Measurements from ENCODE around the gene SAMD5.
"Not testable (repeated sequence)": the region's sequence is repeated elsewhere in the genome, so short reads cannot be mapped to it uniquely, and the experiment has no call there.

SAMD5 gene

DNA sequence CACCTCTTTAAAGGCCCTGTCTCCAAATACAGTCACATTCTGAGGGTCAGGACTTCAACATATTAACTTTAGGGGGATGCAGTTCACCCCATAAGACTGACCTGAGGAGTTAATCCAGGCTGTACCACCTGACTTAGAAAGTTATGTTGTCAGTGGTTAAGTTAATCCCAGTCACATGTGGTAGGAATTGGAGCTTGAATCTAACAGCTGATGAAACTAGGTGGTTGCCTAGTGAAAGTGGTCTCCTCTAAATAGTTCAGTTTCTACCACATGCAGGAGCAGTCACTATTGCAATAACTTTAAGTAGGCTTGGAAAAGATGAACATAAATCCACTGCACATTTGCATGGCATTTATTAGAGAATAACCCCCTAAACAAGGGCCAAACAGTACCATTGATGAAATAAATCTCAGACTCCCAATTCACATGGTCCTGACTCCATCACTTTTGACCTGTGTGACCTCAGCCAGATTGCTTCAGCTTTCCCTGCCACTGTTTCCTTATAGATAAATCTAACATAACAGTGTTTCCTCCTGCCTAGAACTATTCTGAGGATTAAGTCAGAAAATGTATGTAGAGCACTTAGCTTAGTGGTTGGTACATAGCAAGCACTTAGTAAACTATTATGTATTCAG, 20.1 kb downstream of the SAMD5 start:
- no peak for DNase-seq

DNA sequence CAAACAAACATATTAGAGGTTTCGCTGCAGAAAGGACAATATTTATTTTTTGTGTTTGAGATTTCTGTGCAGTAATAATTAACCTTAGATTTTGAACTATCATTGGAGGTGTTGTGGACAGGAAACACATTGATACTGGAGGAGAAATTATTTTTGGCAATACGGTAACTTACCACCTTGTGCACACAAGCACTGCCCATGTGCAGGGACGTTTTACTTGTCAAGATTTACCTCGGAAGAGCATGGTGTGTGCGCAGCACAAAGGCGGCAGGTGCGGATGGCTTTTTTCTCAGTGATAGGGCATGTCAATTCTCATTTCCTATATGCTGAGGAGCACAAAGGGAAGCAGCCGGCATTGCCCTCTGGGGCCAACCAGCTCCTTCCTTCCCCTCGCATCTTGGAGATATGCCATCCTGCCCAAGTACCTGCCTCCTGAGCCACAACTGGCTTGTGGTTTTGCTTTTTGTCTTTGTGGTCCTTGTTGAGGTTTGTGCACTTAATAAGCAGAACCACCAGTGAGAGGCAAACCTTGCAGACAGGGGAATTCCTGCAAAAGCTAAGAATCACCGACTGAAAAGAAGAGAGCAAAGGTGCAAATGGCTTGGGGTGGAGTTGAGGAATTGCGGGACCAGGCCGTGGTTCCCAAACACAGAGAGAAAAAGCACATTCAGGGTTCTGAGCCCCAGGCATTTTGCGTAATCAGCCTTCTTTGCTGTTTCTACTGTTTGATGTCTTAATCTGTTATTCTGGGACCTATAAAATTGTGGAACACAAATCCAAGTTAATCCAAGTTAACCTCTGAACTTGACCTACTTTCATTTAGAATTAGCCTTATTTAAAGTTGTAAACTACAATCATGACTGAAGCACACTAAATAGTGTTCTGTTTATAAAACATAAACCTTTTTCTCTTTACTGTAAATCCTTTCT, 21.9 kb downstream of the SAMD5 start:
- no peak for DNase-seq

DNA sequence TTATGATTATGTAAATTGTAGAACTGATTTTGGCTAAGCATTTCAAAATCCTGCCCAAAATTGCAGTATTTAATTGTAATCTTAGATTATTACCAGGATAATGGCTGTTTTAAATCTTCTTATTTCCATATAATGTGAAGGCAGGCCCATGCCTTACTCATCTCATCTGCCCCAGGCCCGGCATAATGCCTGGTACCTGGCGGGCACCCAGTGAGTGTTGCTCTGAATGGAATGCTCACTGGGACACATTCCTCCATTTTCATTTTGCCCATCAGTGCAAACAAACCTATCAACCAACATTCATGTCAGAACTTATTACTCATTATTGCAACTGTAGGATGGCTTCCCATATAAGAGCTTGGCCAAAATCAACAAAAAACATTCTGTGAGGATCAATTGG, 22.8 kb downstream of the SAMD5 start:
- no peak for DNase-seq

DNA sequence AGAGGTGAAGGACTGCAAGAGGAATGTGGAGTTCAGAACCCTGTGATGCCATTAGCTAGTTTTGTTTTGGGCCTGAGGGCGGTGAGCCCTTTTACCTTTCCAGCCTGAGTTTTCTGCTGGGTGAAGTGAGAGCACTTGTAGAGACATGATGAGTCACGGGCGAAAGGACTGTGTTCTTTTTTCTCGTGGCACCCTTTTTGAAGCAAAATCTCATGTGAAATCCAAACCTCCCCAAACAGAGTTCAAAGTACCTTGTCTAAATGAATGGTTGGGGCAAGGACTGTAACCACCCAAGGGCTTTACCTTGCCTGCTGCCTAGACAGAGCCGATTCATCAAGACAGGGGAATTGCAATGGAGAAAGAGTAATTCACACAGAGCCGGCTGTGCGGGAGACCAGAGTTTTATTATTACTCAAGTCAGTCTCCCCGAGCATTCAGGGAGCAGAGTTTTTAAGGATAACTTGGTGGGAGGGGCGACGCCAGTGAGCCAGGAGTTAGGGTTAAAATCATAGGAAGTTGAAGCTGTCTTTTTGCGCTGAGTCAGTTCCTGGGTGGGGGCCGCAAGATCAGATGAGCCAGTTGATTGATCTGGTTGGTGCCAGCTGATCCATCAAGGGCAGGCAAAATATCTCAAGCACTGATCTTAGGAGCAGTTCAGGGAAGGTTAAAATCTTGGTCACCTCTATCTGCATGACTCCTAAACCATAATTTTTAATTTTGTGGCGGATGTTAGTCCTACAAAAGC, 25.8 kb downstream of the SAMD5 start:
- DNase-seq: no peak

DNA sequence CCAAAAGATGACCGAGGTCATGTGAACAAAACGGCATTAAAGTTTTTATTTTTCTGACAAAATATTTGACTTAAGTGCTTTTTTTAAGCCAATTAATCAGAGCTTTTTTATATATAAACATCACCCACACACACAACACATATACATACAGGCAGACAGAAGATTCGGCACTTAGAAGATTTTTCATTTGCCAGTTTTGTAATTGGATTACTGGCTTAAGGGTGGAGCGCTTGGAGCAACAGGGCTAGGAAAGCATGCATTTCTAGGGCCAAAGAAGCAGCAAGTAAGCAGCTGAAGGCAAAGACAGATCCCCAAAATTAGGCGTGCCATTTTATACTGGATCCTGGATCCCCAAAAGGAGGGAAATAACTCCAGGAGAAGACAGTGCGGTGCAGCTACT, 30.3 kb downstream of the SAMD5 start:
- no peak for DNase-seq

DNA sequence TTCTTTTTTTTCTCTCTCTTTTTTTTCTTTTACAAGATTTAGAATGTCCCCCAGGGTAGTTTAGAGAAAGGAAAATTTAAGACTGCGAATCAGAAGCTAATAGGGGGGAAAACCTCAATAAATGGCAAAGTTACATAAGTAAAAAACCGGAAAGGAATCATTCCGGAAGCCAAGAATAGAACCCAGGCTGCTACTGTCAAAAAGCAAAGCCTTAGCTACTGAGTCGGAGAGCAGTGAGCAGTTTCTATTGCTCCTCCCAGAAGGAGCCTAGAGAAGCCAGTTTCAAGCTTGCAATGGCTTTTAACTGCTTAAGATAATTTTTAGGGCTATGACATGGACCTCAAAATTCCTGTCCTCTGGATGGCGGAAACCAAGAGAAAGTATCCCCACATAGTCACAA, 31.6 kb downstream of the SAMD5 start:
- DNase-seq: no peak

DNA sequence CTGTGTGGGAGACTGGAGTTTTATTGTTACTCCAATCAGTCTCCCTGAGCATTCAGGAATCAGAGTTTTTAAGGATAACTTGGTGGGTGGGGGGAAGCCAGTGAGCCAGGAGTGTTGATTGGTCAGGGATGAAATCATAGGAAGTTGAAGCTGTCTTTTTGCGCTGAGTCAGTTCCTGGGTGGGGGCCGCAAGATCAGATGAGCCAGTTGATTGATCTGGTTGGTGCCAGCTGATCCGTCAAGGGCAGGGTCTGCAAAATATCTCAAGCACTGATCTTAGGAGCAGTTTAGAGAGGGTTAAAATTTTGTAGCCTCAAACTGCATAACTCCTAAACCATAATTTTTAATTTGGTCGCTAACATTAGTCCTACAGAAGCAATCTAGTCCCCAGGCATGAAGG, 33.9 kb downstream of the SAMD5 start:
- not testable (repeated sequence) for DNase-seq

DNA sequence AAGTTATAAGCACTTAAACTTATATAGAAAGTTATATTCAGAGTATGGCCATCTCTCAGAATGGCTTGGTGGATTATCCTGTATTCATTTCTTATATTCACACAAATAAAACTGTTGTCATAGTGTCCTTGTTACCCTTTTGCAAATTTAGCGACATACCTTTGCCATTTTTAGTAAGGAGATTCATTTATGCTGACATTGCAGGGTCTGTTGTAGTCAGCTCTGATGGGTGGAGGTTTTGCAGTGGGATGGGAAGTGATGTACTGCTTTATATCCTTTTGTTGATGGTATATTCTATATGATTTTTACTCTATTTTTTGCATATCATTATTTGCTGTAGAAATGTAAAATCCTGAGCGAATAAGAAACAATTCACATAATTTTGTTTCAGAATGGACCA, 35.9 kb downstream of the SAMD5 start:
- DNase-seq: no peak

DNA sequence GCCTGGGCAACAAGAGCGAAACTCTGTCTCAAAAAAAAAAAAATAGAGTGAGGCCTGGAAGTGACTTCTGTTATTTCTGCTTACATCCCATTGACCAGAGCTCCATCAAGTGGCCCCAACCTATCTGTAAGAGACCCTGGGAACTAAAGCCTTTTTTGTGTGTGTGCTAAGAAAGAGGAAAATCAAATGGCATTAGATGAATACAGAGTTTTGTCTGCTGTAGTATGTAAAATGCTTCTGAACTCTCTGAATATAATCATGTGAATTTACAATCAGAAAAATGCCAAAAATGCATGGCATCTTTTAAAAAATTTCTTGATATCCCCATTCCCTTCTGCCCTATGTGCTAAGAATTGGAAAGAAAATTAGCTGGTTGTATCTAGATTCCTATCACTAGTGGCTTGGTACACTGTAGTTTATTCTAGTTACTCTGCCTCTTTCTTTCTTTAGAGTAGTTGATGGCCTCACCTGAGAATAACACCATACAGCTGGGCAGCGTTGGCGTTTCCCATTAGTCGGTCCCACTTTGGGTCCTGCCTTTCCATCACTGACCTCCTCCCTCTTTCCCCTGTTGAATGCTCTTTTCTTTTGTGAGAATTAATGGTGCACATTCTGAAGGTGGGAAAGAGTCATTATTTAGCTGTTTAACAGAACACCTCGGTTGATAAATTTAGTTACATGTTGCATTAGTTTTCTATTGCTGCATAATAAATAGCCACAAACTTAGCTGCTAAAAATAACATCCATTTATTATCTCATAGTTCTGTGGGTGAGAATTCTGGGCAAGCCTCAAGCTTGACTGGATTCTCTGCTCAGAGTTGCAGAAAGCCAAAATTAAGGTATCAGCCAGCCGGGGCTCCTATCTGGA, 38.2 kb downstream of the SAMD5 start:
- no peak for DNase-seq

DNA sequence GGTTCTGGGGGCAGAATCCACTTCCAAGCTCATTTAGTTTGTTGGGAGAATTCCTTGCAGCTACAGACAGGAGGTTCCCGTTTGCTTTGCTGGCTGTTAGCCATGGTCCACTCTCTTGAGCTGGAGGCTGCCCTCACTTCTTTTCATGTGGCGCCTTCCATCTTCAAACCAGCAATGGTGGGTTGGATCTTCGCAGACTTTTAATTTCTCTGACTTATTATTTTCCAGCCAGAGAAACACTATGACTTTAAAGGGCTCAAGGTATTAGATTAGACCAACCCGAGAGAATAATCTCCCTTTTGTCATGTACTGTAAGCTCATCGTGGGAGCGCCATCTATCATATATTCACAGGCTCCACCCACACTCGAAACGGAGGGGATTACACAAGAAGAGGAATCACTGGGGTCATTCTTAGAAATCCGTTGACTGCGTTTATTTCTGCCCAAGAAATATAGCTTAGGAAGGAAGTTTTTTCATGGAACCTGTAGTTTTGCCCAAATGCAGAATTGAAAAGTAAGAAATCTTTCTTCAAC, 38.9 kb downstream of the SAMD5 start:
- no peak for DNase-seq

DNA sequence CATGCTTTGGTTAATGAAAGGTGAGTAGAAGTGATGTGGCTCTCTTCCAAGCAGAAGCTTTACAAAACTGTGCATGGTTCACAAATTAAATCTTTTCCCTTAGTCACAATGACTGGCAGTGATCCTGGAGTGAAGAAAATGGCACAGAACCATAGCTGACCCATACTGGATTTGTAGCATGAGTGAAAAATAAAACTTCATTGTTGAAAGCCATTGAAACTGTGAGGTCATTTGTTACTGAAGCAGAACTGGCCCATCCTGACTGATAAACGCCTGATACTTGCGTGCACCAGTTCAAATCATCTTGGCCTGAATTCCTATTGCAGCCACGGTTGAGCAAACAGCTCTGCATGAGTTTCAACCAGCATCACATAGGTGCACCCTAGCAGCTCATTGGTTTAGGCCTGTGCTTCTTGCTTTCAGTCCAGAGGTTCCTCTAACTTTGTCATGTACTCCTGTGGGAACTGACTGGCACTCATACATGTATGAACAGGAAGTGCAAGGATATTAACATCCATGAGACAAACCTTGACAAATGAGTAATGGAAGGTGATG, 40.5 kb downstream of the SAMD5 start:
- DNase-seq: no peak

DNA sequence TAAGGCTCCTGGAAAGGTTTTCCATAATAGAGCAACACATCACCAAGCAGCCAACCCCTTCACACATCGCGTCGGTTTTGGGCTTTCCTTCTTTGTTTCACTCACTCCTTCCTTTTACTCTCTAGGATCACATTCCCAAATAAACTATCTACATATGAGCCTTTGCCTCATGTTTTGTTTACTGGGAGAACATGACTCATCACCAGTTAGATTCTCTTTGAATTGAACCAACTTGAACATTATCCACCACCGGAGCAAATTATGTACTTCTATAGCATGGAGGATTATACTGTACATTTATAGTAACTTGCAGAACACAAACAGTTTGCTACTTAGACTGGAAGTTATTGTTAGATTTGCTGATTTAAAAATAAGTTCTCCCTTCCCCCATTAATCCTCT, 41.0 kb downstream of the SAMD5 start:
- DNase-seq: no peak

DNA sequence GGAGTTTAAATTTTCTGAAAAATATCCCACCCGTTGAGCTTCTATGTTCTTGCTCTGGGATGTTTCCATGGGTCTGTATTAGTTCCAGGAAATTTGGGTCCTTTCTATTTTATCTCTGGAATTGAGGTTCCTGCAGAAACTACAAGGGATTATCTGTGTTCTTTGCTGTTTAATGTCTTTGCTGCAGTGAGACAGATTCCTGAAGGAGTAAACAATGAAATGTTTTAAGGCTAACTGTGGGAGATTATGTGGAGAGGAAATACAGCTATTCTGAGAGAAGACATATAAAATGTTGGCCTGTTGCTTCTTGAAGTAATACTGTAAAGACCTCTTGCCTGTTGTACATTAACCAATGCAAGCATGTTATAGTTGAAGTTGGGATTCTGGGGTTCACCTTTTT, 43.5 kb downstream of the SAMD5 start:
- DNase-seq: no peak

DNA sequence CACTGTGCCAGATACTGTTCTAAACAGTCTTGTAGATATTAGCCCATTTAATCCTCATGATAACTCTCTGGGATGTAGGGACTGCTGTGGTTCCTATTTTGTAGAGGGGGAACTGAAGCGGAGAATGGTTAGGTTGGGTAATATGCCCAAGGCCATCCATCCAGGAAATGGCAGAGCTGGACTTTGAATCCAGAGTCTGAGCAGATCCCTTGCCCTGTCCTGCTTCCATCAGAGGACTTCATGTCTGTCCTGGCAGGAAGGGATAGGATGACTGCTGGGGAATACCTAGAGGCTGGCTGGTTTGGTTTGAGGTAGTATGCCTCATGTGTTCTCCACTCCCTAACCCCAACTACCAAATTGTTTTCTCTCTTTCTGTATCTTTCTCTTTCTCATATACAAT, 44.6 kb downstream of the SAMD5 start:
- no peak for DNase-seq

DNA sequence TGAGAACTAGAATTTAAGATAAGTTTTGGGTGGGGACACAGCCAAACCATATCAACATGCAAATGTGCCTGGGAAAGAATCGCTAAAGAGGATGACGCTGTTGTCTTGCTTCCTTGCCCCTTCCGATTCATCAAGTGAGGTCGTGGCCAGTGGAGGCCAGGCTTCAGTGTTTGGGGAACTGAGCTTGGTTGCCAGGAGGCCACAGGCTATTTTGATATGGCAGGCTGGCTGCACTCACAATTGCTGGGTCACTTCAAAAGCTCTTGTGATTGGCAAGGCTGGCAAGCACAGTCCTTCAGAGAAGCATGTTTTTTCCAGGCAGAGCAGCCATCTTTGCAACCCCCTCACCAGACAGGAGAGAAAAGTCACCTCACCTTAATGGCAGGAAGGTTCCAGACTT, 45.8 kb downstream of the SAMD5 start:
- DNase-seq: no peak

DNA sequence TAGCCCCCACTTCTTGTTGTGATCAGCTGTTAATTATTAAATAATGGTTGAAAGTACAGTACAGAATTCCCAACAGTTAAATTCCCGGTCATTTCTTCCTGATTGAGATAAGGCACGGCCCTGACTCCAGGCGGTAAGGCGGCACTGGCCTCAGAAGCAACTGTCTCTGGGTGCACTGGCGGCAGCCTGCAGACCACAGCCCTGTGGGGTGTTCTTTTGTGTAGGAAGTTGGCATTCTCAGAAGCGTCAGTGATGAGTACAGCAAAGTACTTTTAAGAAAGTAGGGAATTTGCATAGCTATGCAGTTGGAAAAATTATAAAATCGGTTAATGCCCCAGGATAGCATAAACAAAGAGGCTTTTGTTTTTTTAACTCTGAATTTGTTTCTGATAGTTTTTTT, 50.5 kb downstream of the SAMD5 start:
- no peak for DNase-seq

DNA sequence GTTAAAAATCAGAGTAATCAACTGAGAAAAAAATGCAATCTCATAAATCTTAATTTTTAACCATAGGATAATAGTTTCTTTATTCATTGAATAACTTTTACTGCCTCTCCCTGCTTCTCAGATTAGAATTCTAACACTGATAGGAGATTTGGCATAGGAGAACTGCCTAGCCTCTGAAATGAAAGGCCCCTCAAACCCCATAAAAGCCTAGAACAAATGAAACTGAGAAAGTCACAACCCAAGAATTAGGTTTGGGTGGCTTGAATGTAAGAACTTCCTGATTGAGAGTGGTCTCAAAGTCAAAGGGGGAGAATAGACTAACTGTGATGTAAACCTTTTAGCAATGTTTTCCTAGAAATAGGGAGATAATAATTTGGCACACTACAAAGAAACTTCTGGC, 52.2 kb downstream of the SAMD5 start:
- no peak for DNase-seq

DNA sequence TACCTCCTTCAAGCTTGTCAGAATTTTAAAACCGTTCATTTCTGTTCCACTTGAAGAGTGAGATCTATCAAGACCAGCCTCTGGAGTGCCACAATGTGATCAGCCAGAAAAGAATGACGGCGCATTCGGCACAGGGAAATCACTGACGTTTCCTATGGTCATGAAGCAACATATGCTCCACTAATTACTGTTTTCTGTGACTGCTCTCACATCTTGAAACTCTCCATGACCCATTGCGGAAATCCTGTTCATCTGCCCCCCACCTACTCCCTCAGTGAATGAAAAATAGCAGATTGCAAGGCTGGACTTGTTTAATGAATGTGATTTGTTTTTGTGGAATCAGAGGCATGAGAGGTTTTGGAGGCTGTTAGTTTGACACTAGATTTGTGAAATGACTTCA, 53.2 kb downstream of the SAMD5 start:
- no peak for DNase-seq

DNA sequence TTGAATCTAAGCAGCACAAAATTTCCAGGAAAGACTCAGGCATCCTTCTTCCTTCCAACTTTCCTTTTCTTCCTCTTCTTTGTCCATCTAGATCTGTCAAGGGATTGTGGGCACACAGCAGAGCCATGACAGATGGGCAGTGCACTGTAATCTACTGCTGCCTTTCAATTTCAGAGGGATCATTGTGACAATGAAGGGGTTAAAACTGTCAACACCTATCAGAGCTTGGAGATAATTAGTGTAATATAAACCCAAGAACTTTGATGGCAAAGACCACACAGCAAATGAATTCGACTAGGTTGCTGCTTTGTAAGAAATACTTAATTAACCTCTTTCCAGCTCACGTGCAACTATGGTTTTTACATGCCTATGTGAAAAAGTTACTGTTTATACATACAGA, 55.0 kb downstream of the SAMD5 start:
- DNase-seq: no peak

DNA sequence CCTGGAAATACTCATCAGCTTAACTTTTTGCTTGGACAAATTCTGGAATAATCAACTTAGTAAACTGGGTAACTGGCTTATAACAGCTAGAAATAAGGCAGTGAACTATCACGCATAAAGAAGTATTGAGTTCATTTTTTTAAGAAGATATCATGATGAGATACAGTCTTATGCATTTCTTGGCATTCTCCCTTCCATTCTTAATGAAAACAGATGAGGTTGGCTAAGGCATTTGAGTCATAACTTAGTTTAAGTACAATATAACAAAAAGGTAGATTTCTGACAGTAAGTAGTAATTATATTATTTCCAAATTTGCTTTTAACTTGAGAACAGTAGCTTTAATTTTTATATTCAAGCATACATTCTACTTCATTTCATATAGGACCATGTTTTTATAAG, 56.1 kb downstream of the SAMD5 start:
- DNase-seq: no peak

DNA sequence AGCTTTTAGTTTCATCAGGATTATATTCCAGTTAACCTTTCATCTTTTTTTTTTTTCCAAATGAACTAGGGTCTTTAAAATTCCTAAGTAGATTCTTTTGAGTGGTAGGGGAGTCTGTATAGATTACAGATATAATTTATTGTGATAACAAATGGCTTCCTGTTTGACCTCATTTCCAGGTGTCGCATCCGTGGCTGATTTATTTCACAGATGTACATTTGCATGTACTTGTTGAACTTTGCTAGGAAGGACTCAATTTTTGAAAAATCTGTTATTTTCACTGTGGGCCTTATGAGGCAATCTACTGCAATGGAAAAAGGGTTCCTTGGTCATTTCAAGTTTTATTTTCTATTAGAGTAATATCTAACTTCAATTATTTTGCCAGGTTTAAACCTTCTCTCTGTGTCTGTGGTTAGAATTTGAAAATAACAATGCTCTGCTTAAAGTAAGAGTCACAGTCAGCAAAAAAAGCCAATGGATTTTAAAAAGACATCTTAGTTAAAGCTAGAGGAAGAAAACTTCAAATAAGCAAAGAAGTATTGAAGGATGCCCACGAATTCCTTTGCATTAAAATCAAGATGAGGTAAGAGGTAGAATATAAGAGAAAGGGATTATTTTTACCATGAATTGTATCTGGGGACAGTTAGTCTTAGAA, 57.9 kb downstream of the SAMD5 start:
- no peak for DNase-seq

Data from suppressor macrophage treated with lipopolysaccharide for 1 hour (primary cell).